ENCODE measurements around the gene DGKH.
"Not testable (repeated sequence)": the region's sequence is repeated elsewhere in the genome, so short reads cannot be mapped to it uniquely, and the experiment has no call there.

DGKH gene

DNA sequence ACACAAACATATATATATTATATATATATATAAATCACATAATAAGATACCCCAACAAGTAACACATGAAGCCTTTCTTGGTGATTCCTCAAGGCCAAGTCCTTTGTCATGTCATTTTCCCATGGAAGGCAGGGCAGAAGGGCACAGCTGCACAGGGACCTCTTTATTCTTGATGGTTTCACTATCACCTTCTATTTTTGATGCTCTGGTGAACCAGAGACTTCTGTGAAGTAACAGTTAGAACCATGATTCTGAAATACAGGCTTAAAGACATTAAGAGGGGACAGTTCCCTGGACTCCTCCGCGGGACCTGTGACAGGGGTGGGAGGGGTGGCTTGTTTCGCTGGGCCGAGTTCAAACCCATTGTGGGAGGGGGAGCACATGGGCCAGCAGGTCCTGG, 104.0 kb downstream of the DGKH start:
- no peak for DNase-seq (ENCODE audit: extremely low read depth, low read depth)
- TF ChIP-seq, protein P1, sequence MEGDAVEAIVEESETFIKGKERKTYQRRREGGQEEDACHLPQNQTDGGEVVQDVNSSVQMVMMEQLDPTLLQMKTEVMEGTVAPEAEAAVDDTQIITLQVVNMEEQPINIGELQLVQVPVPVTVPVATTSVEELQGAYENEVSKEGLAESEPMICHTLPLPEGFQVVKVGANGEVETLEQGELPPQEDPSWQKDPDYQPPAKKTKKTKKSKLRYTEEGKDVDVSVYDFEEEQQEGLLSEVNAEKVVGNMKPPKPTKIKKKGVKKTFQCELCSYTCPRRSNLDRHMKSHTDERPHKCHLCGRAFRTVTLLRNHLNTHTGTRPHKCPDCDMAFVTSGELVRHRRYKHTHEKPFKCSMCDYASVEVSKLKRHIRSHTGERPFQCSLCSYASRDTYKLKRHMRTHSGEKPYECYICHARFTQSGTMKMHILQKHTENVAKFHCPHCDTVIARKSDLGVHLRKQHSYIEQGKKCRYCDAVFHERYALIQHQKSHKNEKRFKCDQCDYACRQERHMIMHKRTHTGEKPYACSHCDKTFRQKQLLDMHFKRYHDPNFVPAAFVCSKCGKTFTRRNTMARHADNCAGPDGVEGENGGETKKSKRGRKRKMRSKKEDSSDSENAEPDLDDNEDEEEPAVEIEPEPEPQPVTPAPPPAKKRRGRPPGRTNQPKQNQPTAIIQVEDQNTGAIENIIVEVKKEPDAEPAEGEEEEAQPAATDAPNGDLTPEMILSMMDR (IDR thresholded peaks at IDR 0.05; ENCODE audit: low read depth, low read length, missing control alignments), result no peak
- H3K4me3 ChIP-seq (replicated peaks; ENCODE audit: low read depth, low read length), result no peak overlapping the region

DNA sequence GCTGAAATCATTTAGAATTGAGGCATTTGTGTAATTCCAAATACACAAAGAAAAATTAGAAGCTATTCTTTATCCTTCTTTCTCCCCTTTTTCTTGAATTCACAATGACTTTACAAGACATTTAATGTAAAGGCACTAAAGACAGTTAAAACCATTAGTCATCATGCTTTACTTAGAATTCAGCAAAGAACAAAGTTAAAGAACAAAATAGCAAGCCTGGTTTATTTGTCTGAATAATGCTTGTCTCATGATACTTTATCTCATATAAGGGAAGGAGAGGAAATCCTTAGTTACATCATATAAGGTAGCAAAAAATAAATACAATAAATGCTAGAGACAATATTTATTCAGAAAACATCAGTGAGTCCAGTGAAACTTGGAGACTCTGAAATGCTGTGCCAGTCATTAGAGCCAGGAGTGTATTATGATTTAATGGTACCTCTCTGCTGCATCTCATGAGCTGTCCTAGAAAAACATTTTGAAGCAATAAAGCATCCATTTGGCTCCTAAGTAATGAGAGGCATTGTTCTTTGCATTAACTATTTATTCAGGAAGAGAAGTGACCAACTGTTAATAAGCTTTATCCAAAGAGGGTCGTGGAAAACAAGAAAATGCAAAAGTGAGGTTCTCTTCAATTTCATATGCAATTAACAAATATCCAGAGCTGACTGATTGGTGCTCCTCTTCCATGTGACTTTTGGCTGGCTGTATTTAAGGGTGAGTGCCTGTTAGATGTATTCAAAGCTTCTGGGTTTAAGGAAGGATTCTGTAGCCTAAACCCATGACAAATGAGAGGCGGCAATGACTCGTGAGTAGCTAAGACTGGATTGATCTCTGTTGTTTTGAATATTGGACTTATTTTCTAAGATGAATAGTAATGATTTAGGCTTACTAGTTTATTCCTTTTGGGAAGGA, 105.0 kb downstream of the DGKH start:
- TF ChIP-seq, protein P1 (IDR thresholded peaks at IDR 0.05; ENCODE audit: low read depth, low read length, missing control alignments), result no peak
- DNase-seq (ENCODE audit: extremely low read depth, low read depth), result no peak
- no peak overlapping the region for H3K4me3 ChIP-seq (replicated peaks; ENCODE audit: low read depth, low read length)

DNA sequence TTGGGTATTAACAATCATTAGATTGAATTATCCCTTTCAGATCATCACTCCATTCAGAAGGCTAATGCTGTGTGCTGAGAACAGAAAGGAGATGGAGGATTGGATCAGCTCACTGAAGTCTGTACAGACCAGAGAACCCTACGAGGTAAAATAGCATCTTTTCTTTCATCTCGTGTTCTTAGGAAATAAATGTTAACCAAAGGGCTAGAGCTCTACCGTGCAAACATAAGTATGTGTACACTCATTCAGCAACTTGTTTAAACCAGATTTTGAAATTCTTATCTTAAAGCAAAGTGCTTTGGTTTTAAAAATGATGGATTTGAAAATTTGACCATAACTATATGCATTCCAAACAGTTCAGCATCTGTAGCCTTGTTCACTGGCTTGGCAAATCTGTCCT, 106.8 kb downstream of the DGKH start:
- TF ChIP-seq, protein P1 (IDR thresholded peaks at IDR 0.05; ENCODE audit: low read depth, low read length, missing control alignments), result no peak
- no peak overlapping the region for H3K4me3 ChIP-seq (replicated peaks; ENCODE audit: low read depth, low read length)
- DNase-seq (ENCODE audit: extremely low read depth, low read depth), result no peak

DNA sequence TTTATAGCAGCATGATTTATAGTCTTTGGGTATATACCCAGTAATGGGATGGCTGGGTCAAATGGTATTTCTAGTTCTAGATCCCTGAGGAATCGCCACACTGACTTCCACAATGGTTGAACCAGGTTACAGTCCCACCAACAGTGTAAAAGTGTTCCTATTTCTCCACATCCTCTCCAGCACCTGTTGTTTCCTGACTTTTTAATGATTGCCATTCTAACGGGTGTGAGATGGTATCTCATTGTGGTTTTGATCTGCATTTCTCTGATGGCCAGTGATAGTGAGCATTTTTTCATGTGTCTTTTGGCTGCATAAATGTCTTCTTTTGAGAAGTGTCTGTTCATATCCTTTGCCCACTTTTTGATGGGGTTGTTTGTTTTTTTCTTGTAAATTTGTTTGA, 114.9 kb downstream of the DGKH start:
- not testable (repeated sequence) for DNase-seq (ENCODE audit: extremely low read depth, low read depth); H3K4me3 ChIP-seq (replicated peaks; ENCODE audit: low read depth, low read length)

DNA sequence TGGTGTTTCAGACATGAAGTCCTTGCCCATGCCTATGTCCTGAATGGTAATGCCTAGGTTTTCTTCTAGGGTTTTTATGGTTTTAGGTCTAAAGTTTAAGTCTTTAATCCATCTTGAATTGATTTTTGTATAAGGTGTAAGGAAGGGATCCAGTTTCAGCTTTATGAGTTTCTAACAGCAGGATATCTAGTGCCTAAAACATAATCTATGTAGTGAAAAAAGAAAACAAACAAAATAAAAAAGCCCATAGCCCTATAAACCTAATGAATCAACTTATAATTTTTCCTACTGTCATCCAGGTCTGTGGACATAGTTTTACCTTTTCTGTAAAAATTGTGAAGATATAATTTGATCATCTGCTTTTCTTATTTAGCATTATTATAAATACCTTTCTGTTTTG, 115.5 kb downstream of the DGKH start:
- DNase-seq (ENCODE audit: extremely low read depth, low read depth), result not testable (repeated sequence)

DNA sequence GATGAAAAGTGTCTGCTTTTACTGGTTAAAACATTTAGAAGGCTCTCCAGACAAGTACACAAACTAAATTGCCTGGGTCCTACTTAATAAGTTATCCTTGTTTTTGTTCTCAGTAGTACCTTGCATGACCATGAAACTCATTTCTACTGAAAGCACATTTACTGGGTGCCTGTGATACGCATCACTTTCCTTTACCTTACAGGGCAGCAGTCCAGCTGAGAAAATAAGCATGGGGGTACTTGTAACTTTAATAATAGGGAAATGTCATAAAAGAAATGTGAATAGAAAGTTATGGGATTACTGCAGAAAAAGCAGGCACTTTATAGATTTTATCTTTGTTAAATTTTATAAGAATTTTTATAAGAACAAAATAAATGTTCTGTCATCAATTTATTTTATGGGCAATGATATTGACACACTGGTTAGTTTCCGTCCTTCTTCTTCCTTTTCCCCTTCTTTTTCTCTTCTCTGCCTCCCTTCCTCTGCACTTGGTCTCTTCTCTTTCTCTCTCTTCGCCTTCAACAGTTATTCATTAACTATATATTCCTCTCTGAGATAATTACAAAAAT, 116.2 kb downstream of the DGKH start:
- no peak for DNase-seq (ENCODE audit: extremely low read depth, low read depth)
- TF ChIP-seq, protein P1 (IDR thresholded peaks at IDR 0.05; ENCODE audit: low read depth, low read length, missing control alignments), result no peak
- H3K4me3 ChIP-seq (replicated peaks; ENCODE audit: low read depth, low read length), result no peak overlapping the region

More for the DNA sequence above, 115.5 kb downstream of the DGKH start:
- not testable (repeated sequence) for H3K4me3 ChIP-seq (replicated peaks; ENCODE audit: low read depth, low read length)

DNA sequence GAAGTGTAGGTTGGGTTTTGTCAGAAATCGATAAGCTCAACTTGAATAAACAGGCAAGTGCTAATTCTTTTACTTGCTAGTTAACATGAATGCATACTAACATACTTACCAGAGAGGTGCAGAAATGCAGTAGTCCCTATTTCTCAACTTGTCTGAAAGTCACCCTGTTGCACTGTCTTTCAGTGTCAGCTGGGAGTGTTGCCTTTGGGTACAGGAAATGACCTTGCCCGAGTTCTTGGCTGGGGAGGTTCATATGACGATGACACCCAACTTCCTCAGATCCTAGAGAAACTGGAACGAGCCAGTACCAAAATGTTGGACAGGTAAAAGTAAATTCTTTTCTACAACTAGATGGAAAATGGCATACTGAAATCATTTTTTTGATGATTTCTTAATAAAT, 120.0 kb downstream of the DGKH start:
- H3K4me3 ChIP-seq (replicated peaks; ENCODE audit: low read depth, low read length), result no peak overlapping the region
- TF ChIP-seq, protein P1 (IDR thresholded peaks at IDR 0.05; ENCODE audit: low read depth, low read length, missing control alignments), result no peak
- no peak for DNase-seq (ENCODE audit: extremely low read depth, low read depth)
